IPS DF 6.9 (cell line): Measurements from ENCODE around the gene IPCEF1.

Experiments used
- DNase-seq: peaks from one replicate; pipeline ENCODE4 v3.0.0-alpha.2; 2013; ENCODE audit warnings: low read depth, low spot score
- H3K27ac ChIP-seq: one replicate; pipeline ENCODE4 v1.5.1; 2013; ENCODE audit warnings: low read length, control low read depth
- H3K27me3 ChIP-seq: 2 replicates; pipeline ENCODE4 v1.6.1; 2013; ENCODE audit warnings: mild to moderate bottlenecking, low read length; ENCODE audit not compliant: control insufficient read depth, insufficient read depth
- H3K36me3 ChIP-seq: 2 replicates; pipeline ENCODE4 v1.6.1; 2013; ENCODE audit warnings: low read length; ENCODE audit not compliant: control insufficient read depth, insufficient read depth
- H3K4me1 ChIP-seq: 2 replicates; pipeline ENCODE4 v1.6.1; 2013; ENCODE audit warnings: low read length; ENCODE audit not compliant: control insufficient read depth, insufficient read depth
- H3K4me3 ChIP-seq: 2 replicates; pipeline ENCODE4 v1.5.1; 2013; ENCODE audit warnings: mild to moderate bottlenecking, low read length
- H3K9me3 ChIP-seq: 2 replicates; pipeline ENCODE4 v1.6.1; 2013; ENCODE audit warnings: low read length, inconsistent platforms; ENCODE audit not compliant: control insufficient read depth, insufficient read depth
- WGBS: extraction: QIAGEN DNeasy Blood & Tissue Kit; methylation state at CpG from one replicate; pipeline ENCODE4 v1.1.7; 2013; ENCODE audit warnings: mixed read lengths, missing lambda C conversion rate; ENCODE audit not compliant: insufficient read length, insufficient coverage; 5-methylcytosine and 5-hydroxymethylcytosine counted together

IPCEF1 gene, protein sequence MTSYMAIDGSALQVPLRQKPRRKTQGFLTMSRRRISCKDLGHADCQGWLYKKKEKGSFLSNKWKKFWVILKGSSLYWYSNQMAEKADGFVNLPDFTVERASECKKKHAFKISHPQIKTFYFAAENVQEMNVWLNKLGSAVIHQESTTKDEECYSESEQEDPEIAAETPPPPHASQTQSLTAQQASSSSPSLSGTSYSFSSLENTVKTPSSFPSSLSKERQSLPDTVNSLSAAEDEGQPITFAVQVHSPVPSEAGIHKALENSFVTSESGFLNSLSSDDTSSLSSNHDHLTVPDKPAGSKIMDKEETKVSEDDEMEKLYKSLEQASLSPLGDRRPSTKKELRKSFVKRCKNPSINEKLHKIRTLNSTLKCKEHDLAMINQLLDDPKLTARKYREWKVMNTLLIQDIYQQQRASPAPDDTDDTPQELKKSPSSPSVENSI

GRCh38 chr6:154356690-154357089 lies at the start of gene IPCEF1:
Gene IPCEF1, minus strand, starts transcription at chr6:154356803. Its CDS starts 90,856 bp downstream, at chr6:154265947.
- Histone ChIP-seq H3K27me3 (no peaks in the 10 kb centered on the region), H3K36me3 (no peaks in the 10 kb centered on the region), H3K4me1 (no peaks in the 10 kb centered on the region), H3K27ac (no peak within 1 kb of the TSS), H3K4me3 (no peak within 1 kb of the TSS), H3K9me3 (no peaks in the 10 kb centered on the region)
- no CpG with 5 or more reads among the region's 3 CpGs for WGBS
- DNase-seq, result no peak

GRCh38 chr6:154406301-154406700 lies 49.7 kb upstream of the IPCEF1 start:
- no peak overlapping the region for H3K4me3 ChIP-seq
- WGBS, result no CpG with 5 or more reads among the region's 20 CpGs
- no peak overlapping the region for H3K27ac ChIP-seq
- H3K4me1 ChIP-seq, result no peaks in the 10 kb centered on the region
- no peak for DNase-seq
- no peaks in the 10 kb centered on the region for H3K36me3 ChIP-seq
- no peaks in the 10 kb centered on the region for H3K27me3 ChIP-seq
- no peaks in the 10 kb centered on the region for H3K9me3 ChIP-seq

DNA sequence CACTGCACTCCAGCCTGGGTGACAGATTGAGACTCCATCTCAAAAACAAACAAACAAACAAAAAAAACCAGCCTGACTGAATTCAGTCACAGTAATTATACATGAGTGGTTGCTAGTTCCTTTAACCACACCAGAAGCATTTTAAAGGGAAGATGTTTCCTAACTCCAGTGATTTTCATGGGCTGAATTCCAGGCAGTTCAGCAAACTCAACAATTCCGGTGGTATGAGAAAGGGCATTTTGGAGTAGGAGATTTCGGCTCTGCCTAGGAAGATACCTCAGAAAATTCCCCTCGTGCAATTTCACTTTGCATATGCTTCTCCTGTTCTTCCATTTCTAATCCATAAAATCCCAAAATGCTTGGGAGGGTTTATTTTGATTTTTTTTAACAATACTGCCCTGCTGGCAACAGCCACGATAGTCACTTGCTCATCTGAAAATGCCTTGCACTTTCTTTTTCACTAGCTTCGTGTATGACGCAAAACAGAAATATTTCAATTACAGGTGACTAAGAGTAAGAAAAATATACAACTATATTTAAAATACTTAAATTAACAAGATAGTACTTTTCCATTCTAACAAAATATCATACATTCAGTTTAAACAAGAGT lies 48.3 kb upstream of the IPCEF1 start:
- Histone ChIP-seq H3K36me3 (no peaks in the 10 kb centered on the region), H3K27ac (no peak overlapping the region), H3K4me3 (no peak overlapping the region), H3K4me1 (no peaks in the 10 kb centered on the region), H3K9me3 (no peaks in the 10 kb centered on the region), H3K27me3 (no peaks in the 10 kb centered on the region)
- no CpG with 5 or more reads among the region's 6 CpGs for WGBS
- DNase-seq, result no peak

GRCh38 chr6:154403788-154404187 lies 47.2 kb upstream of the IPCEF1 start:
- Histone ChIP-seq H3K4me3 (no peak overlapping the region), H3K27me3 (no peaks in the 10 kb centered on the region), H3K4me1 (no peaks in the 10 kb centered on the region), H3K9me3 (no peaks in the 10 kb centered on the region), H3K27ac (no peak overlapping the region), H3K36me3 (no peaks in the 10 kb centered on the region)
- WGBS, result no CpG with 5 or more reads among the region's 4 CpGs
- no peak for DNase-seq

DNA sequence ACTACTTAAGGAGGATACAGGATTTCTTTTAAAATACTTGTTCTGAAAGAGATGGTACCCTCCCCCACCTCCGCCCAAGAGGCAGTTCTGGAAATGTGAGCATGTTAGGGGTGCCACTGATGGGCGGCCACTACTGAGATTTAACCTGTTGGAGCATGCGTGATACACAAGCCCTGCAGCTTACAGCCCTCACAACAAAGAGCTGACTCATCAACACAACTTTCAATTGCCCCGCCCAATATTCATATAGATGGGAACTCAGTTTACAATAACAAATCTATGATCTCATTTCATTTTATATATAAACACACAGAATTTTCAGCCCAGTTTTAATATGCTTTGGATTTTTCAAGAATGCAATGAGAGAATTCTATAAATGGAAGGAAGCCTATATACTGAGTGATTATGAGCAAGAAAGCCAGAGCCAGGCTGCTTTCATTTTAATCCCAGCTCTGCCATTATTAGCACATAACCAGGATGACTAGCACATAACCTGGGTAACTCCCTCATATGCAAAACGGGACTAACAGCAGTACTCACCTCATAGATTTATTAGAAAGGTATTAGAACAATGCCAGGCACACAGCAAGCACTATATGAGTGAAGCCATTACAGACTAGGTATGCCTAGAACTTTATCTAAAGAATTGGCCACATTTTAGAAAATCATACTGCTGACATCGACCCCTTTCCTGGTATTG lies 45.6 kb upstream of the IPCEF1 start:
- no peaks in the 10 kb centered on the region for H3K9me3 ChIP-seq
- WGBS, result no CpG with 5 or more reads among the region's 6 CpGs
- no peaks in the 10 kb centered on the region for H3K36me3 ChIP-seq
- no peaks in the 10 kb centered on the region for H3K27me3 ChIP-seq
- no peak overlapping the region for H3K27ac ChIP-seq
- no peak overlapping the region for H3K4me3 ChIP-seq
- no peak for DNase-seq
- H3K4me1 ChIP-seq, result no peaks in the 10 kb centered on the region

- no peaks in the 10 kb centered on the region for H3K27me3 ChIP-seq
- no CpG with 5 or more reads among the region's 5 CpGs for WGBS
- H3K4me3 ChIP-seq, result no peak overlapping the region
- H3K36me3 ChIP-seq, result no peaks in the 10 kb centered on the region
- no peak for DNase-seq
- no peak overlapping the region for H3K27ac ChIP-seq
- H3K9me3 ChIP-seq, result no peaks in the 10 kb centered on the region
- no peaks in the 10 kb centered on the region for H3K4me1 ChIP-seq
These were observed 42.5 kb upstream of the IPCEF1 start for GRCh38 chr6:154399097-154399496.

DNA sequence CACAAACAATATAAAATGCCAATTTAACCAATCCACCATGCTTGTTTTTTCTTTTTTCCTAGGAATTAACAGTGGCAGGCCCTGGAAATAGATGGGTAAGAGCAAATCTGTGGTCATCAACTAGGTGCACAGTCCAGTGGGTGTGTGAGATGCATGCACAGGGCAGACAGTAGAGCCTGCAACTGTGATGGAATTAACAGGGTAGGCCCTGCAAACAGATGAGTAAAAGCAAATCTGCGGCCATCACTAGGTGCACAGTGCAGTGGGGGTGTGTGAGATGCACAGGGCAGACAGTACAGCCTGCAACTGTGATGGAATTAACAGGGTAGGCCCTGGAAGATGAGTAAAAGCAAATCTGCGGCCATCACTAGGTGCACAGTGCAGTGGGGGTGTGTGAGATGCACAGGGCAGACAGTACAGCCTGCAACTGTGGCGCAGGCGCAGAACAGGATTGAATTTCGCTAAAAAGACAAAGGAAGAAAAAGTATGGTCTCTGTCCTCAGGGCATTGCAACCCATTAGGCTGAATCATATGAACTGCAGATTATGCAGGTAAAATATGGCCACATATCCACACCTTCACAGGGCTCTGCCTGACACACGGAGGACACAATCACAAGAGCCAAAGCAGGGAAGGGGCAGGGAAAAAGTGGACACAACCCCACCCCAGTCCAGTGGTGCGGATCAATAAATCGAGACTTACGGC lies 41.0 kb upstream of the IPCEF1 start:
- no peak overlapping the region for H3K27ac ChIP-seq
- H3K27me3 ChIP-seq, result no peaks in the 10 kb centered on the region
- H3K9me3 ChIP-seq, result no peaks in the 10 kb centered on the region
- no peaks in the 10 kb centered on the region for H3K4me1 ChIP-seq
- H3K4me3 ChIP-seq, result no peak overlapping the region
- DNase-seq, result no peak
- no peaks in the 10 kb centered on the region for H3K36me3 ChIP-seq
- WGBS, result no CpG with 5 or more reads among the region's 9 CpGs

DNA sequence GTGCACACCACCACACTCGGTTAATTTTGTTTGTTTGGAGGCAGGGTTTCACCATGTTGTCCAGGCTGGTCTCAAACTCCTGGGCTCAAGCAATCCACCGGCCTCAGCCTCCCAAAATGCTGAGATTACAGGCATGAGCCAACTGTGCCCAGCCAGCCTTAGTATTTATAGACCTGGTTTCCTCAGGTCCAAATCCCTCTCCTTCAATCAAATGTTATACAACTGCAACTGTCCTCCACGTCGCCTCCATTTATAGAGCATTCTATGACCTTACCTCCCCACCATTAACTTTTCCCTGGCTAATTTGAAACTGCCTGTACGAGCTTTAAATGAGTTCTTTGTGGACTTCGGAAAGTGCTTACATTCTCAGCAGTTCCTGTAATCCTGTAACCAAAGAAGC lies 39.3 kb upstream of the IPCEF1 start:
- H3K27ac ChIP-seq, result no peak overlapping the region
- H3K36me3 ChIP-seq, result no peaks in the 10 kb centered on the region
- H3K9me3 ChIP-seq, result no peaks in the 10 kb centered on the region
- WGBS, result no CpG with 5 or more reads among the region's 6 CpGs
- DNase-seq, result no peak
- H3K4me1 ChIP-seq, result no peaks in the 10 kb centered on the region
- H3K27me3 ChIP-seq, result no peaks in the 10 kb centered on the region
- no peak overlapping the region for H3K4me3 ChIP-seq

GRCh38 chr6:154395316-154395715 lies 38.7 kb upstream of the IPCEF1 start:
- no peaks in the 10 kb centered on the region for H3K9me3 ChIP-seq
- no peaks in the 10 kb centered on the region for H3K4me1 ChIP-seq
- no peaks in the 10 kb centered on the region for H3K36me3 ChIP-seq
- no peak for DNase-seq
- no peak overlapping the region for H3K4me3 ChIP-seq
- no peaks in the 10 kb centered on the region for H3K27me3 ChIP-seq
- H3K27ac ChIP-seq, result no peak overlapping the region

DNA sequence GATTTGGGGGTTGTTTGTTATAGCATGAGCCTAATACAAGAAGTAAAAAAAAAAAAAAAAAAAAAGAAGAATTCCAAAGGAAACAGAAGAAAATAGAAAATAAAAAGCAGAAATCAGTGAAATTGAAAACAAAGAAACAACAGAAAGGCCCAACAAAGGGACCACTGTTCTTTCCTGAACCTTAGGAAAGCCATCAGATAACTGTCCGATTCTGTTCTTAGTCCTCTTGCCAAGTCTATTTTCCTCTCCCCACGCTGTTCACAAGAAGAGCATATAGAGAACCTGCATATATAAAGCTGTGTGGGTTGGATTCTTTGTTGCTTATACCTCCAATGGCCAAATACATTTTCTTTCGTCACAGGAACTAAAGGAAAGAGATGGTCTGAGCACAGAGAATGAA lies 38.0 kb upstream of the IPCEF1 start:
- WGBS, result no CpG with 5 or more reads among the region's 3 CpGs
- H3K4me1 ChIP-seq, result no peaks in the 10 kb centered on the region
- H3K4me3 ChIP-seq, result no peak overlapping the region
- no peaks in the 10 kb centered on the region for H3K36me3 ChIP-seq
- no peak for DNase-seq
- H3K27me3 ChIP-seq, result no peaks in the 10 kb centered on the region
- no peak overlapping the region for H3K27ac ChIP-seq
- H3K9me3 ChIP-seq, result no peaks in the 10 kb centered on the region
